ENCODE measurements around the gene DIS3L2.
"Not testable (repeated sequence)": the region's sequence is repeated elsewhere in the genome, so short reads cannot be mapped to it uniquely, and the experiment has no call there.

DIS3L2 gene

GRCh38 chr2:232009639-232010274 lies 48.2 kb downstream of the DIS3L2 start:
- DNase-seq (ENCODE audit: low read depth), result no peak

GRCh38 chr2:232013701-232014353 lies 52.3 kb downstream of the DIS3L2 start:
- DNase-seq (ENCODE audit: low read depth), result peak; percentile 78

- DNase-seq (ENCODE audit: low read depth), result no peak
Measured at GRCh38 chr2:232014681-232015080, 53.2 kb downstream of the DIS3L2 start.

GRCh38 chr2:232018181-232018580 lies 56.7 kb downstream of the DIS3L2 start:
- DNase-seq (ENCODE audit: low read depth), result no peak

- no peak for DNase-seq (ENCODE audit: low read depth)
Measured at GRCh38 chr2:232022718-232023117, 61.2 kb downstream of the DIS3L2 start.

GRCh38 chr2:232023426-232023825 lies 61.9 kb downstream of the DIS3L2 start:
- DNase-seq (ENCODE audit: low read depth), result no peak

- DNase-seq (ENCODE audit: low read depth), result no peak
Measured at GRCh38 chr2:232024457-232024856, 62.9 kb downstream of the DIS3L2 start.

- no peak for DNase-seq (ENCODE audit: low read depth)
Measured at GRCh38 chr2:232026910-232027309, 65.4 kb downstream of the DIS3L2 start.

GRCh38 chr2:232027530-232027929 lies 66.0 kb downstream of the DIS3L2 start:
- no peak for DNase-seq (ENCODE audit: low read depth)

GRCh38 chr2:232028071-232028470 lies 66.6 kb downstream of the DIS3L2 start:
- DNase-seq (ENCODE audit: low read depth), result no peak

GRCh38 chr2:232028631-232029030 lies 67.1 kb downstream of the DIS3L2 start:
- peak; percentile 23 for DNase-seq (ENCODE audit: low read depth)

- DNase-seq (ENCODE audit: low read depth), result no peak
Measured at GRCh38 chr2:232029346-232029745, 67.8 kb downstream of the DIS3L2 start.

- no peak for DNase-seq (ENCODE audit: low read depth)
Measured at GRCh38 chr2:232030229-232030628, 68.7 kb downstream of the DIS3L2 start.

- DNase-seq (ENCODE audit: low read depth), result not testable (repeated sequence)
Measured at GRCh38 chr2:232035292-232035691, 73.8 kb downstream of the DIS3L2 start.

GRCh38 chr2:232036876-232037275 lies 75.4 kb downstream of the DIS3L2 start:
- DNase-seq (ENCODE audit: low read depth), result not testable (repeated sequence)

- no peak for DNase-seq (ENCODE audit: low read depth)
Measured at GRCh38 chr2:232038251-232038880, 76.9 kb downstream of the DIS3L2 start.

GRCh38 chr2:232038881-232039485 lies 77.5 kb downstream of the DIS3L2 start:
- no peak for DNase-seq (ENCODE audit: low read depth)

- peak; percentile 8 for DNase-seq (ENCODE audit: low read depth)
Measured at GRCh38 chr2:232042911-232043574, 81.5 kb downstream of the DIS3L2 start.

- no peak for DNase-seq (ENCODE audit: low read depth)
Measured at GRCh38 chr2:232043966-232044365, 82.5 kb downstream of the DIS3L2 start.

GRCh38 chr2:232049350-232049749 lies 87.8 kb downstream of the DIS3L2 start:
- no peak for DNase-seq (ENCODE audit: low read depth)

- DNase-seq (ENCODE audit: low read depth), result no peak
Measured at GRCh38 chr2:232052591-232052990, 91.1 kb downstream of the DIS3L2 start.

- no peak for DNase-seq (ENCODE audit: low read depth)
Measured at GRCh38 chr2:232053777-232054176, 92.3 kb downstream of the DIS3L2 start.
